Measurements from ENCODE around the gene DMRTA2. TPM values are rescaled to one million over a fixed set of nuclear protein-coding genes. Genes with fewer than 3 reads are reported as not detected.

Gene DMRTA2
- total and polyA plus RNA-seq, 2 donors (not counting 1 experiment from before 2014, with no cell fraction given) = not detected

GRCh38 chr1:50424884-50425375 is 1.7 kb upstream of the DMRTA2 start:
- H3K9me3 Mint-ChIP-seq (ENCODE audit: insufficient read depth) = no peaks in the 10 kb centered on the region
- peaks cover 5 to 90% (median 77%) of the 10 kb centered on the region in 4 experiments for H3K27me3 ChIP-seq (replicated peaks in 1 of 4; ENCODE audit: control extremely low read depth in 1 of 4, control insufficient read depth in 3 of 4, insufficient read depth in 4 of 4, low read length in 3 of 4)
- 24% methylated on average over 34 of the region's 40 CpGs for WGBS (ENCODE audit: insufficient coverage)
- no peak overlapping the region for H3K27ac Mint-ChIP-seq
- ATAC-seq (ENCODE audit: low read depth) (no peak), DNase-seq (peak; percentile 29)
- ChIA-PET CTCF (no interaction called here), POLR2A (interaction anchor here (0.5 kb wide), 1 partner anchor 22 kb away, joined by 6 read pairs; no protein-coding TSS in a partner anchor)
- H3K27ac ChIP-seq (ENCODE audit: low read length in 2 of 2) = no peak overlapping the region
- peak overlapping the region in 2 of 5 experiments; percentile 50 to 63 for H3K4me3 ChIP-seq (ENCODE audit: control extremely low read depth in 1 of 5, extremely low read depth in 1 of 5, insufficient read depth in 1 of 5, low read depth in 2 of 5, low read length in 4 of 5)
- H3K9ac ChIP-seq (ENCODE audit: low read length) = peak overlapping the region; percentile 67
- H3K4me1 ChIP-seq (ENCODE audit: control insufficient read depth in 2 of 2, insufficient read depth in 2 of 2, low read length in 2 of 2) = peaks cover 43 to 66% of the 10 kb centered on the region in 2 donors
- peak overlapping the region; percentile 64 for H2AFZ ChIP-seq (ENCODE audit: insufficient read depth, low read depth, low read length, poor library complexity, severe bottlenecking)
- peaks cover 49% of the 10 kb centered on the region for H3K4me1 Mint-ChIP-seq
- no peaks in the 10 kb centered on the region for H4K20me1 ChIP-seq (ENCODE audit: control insufficient read depth, insufficient read depth, low read length, poor library complexity, severe bottlenecking)
- H3K4me3 Mint-ChIP-seq = peak overlapping the region; percentile 87
- peaks cover 73% of the 10 kb centered on the region for H3K27me3 Mint-ChIP-seq
- H3K36me3 ChIP-seq (replicated peaks in 1 of 2; ENCODE audit: control extremely low read depth in 1 of 2, control insufficient read depth in 1 of 2, extremely low read depth in 1 of 2, insufficient read depth in 2 of 2, low read length in 1 of 2) = no peaks in the 10 kb centered on the region
- H3K9me3 ChIP-seq (ENCODE audit: control extremely low read depth in 1 of 3, control insufficient read depth in 2 of 3, insufficient read depth in 1 of 3, low read length in 2 of 3) = peaks cover 0 to 75% (median 20%) of the 10 kb centered on the region in 3 donors
- intact Hi-C loops (cut with micrococcal nuclease) = no loop called here
- H3K79me2 ChIP-seq (ENCODE audit: control insufficient read depth, insufficient read depth, low read length) = no peaks in the 10 kb centered on the region
- no peak for TF ChIP-seq CTCF (IDR thresholded peaks at IDR 0.05)
- peak overlapping the region; percentile 90 for H3K4me2 ChIP-seq (replicated peaks; ENCODE audit: low read depth, low read length, poor library complexity, severe bottlenecking)

DNA sequence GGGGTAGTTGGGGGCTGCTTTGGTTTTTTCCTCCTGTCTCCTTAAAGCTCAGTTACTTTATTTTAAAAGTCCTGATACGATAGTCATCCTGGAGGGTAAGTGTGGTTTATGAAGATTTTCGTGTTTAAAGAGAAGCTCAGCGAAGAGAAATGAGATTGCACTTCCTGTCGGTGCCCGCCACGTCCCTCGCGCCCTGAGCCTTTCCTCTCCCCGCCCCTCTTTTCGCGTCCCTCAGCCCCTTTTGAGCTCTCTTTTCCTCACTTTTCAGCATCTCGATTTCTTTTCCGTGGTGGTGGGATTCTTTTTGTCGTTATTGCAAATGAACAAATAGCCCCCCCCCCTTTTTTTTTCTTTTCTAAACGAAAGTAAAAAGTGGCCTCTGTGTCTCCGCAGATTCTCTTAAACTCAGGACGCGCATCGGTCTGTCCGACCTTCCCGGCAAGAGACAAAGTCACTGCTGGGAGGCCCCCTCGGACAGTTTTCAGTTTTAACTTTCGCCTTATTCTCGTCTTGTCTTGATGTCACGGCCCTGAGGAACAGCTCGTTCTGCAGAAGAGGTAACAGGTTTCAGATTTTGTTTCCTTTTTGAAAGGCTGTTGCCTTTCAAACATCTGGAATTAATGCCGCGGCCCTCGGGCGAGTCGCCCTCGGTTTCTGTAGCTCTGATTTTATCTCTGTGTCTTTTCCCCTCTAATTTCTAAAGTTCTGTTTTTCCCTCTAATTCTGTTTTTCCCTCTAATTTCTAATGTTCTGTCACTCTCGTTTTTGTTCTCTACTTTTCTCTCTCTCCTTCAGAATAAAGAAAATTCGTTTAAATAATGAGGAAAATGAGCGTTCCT is 1.0 kb upstream of the DMRTA2 start:
- 13% methylated on average over 22 of the region's 35 CpGs for WGBS (ENCODE audit: insufficient coverage)
- TF ChIP-seq EZH2 (IDR thresholded peaks at IDR 0.05; ENCODE audit: borderline replicate concordance, insufficient read depth, low read depth, low read length, poor library complexity, severe bottlenecking) (no peak), CTCF (IDR thresholded peaks at IDR 0.05) (no peak)
- ATAC-seq (ENCODE audit: low read depth) (no peak), DNase-seq (peak; percentile 52)
- Histone ChIP-seq H3K4me3 (ENCODE audit: control extremely low read depth in 1 of 5, extremely low read depth in 1 of 5, insufficient read depth in 1 of 5, low read depth in 2 of 5, low read length in 4 of 5) (peak overlapping the region; percentile 9 to 70 (median 50)), H2AFZ (ENCODE audit: insufficient read depth, low read depth, low read length, poor library complexity, severe bottlenecking) (peak overlapping the region; percentile 64), H3K36me3 (replicated peaks in 1 of 2; ENCODE audit: control extremely low read depth in 1 of 2, control insufficient read depth in 1 of 2, extremely low read depth in 1 of 2, insufficient read depth in 2 of 2, low read length in 1 of 2) (no peaks in the 10 kb centered on the region), H3K4me2 (replicated peaks; ENCODE audit: low read depth, low read length, poor library complexity, severe bottlenecking) (peak overlapping the region; percentile 90), H3K27me3 (replicated peaks in 1 of 4; ENCODE audit: control extremely low read depth in 1 of 4, control insufficient read depth in 3 of 4, insufficient read depth in 4 of 4, low read length in 3 of 4) (peaks cover 5 to 92% (median 79%) of the 10 kb centered on the region in 4 experiments), H3K9me3 (ENCODE audit: control extremely low read depth in 1 of 3, control insufficient read depth in 2 of 3, insufficient read depth in 1 of 3, low read length in 2 of 3) (peaks cover 0 to 81% (median 20%) of the 10 kb centered on the region in 3 donors), H3K4me1 (ENCODE audit: control insufficient read depth in 2 of 2, insufficient read depth in 2 of 2, low read length in 2 of 2) (peaks cover 47 to 73% of the 10 kb centered on the region in 2 donors), H3K9ac (ENCODE audit: low read length) (peak overlapping the region; percentile 67), H4K20me1 (ENCODE audit: control insufficient read depth, insufficient read depth, low read length, poor library complexity, severe bottlenecking) (no peaks in the 10 kb centered on the region), H3K79me2 (ENCODE audit: control insufficient read depth, insufficient read depth, low read length) (no peaks in the 10 kb centered on the region), H3K27ac (ENCODE audit: low read length in 2 of 2) (no peak overlapping the region)
- peaks cover 53% of the 10 kb centered on the region for H3K4me1 Mint-ChIP-seq
- CTCF ChIA-PET = no interaction called here
- H3K27ac Mint-ChIP-seq = no peak overlapping the region
- POLR2A ChIA-PET = interaction anchor here (0.5 kb wide), 1 partner anchor 23 kb away, joined by 6 read pairs; no protein-coding TSS in a partner anchor
- H3K27me3 Mint-ChIP-seq = peaks cover 70% of the 10 kb centered on the region
- intact Hi-C loops (cut with micrococcal nuclease) = no loop called here
- no peaks in the 10 kb centered on the region for H3K9me3 Mint-ChIP-seq (ENCODE audit: insufficient read depth)
- peak overlapping the region; percentile 87 for H3K4me3 Mint-ChIP-seq

Data from B cell (primary cell).